ENCODE measurements around the gene MEGF6.

Gene MEGF6

DNA sequence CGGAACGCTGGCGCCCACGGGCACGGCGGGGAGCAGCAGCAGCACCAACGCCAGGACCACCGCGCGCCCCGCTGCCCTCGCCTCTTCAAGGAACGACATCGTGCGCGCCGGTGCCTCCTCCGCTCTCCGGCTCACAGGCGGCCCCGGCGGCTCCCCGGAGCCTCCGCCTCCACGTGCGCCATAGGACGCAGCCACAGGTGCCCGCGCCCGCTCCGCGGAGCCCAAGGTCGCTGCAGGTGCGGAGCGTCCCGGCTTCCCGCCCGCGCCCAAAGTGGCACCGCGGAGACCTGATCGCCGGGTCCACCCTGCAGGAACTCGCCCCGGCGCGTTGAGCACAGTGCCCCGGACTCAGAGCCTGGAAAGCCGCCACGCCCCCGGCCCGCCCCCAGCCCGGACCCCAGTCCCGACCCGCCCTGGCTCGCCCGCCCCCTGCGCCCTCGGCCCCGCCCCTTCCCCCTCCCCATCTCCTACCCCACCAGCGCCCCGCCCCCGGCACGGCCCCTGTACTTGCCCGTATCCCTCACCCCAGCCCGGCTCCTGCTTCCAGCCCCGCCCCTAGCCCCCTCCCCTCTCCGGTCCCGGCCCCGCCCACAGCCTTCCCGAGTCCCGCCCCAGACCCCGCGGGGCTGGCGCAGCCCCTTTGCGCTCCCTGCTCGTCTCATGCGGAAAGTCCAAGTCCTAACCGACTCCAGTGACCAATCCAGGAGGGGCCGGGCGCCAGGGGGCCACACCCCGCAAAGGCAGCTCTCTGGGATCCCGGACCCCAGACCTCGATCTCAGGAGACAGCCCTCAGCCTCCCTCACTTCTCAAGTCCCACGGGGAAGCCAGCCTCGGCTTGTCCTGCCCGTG lies at the start of gene MEGF6:
TSS of gene MEGF6 (minus strand) at position 339 of the 850 bp plus-strand sequence. CDS start at position 99, 240 bp downstream.
- no peak for FAIRE-seq
- no peak for DNase-seq (ENCODE audit: low spot score)

DNA sequence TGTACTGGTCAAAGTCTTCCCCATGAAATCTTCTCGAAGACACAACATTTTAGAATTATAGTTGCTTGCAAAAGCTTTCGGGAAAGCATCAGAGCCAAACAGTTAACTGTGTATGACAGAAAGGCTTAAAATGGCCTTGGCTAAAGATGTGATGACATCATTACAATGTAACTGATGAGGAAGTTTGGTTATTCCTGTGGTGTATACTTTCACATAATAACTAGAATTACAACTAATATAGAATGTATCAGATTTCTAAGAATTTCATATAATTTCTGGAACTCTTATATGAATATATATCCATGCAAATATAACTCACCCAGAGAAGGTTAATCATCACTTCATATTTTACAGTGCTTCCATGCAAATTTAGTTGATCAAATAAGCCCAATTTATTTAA lies 49.4 kb upstream of the MEGF6 start:
- FAIRE-seq, result no peak
- DNase-seq (ENCODE audit: low spot score), result no peak

DNA sequence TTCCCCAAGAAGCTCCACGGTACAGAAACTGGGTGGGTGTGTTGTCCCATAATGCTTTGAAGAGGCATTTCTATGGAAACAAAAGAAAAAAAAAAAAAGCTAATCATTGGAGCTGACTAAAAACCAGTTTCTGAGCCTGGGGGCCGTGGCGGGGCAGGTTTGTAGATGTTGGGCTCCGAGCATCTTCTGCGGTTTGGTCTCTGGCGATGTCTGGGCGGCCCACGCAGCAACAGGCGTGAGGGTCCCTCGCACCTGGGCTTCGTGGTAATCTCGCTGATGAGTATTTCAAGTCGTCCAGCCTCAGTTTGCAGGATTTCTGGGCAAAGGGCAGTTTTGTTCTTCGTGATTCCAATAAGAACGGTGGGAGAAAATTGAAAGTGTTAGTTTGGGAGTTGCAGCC lies 47.8 kb upstream of the MEGF6 start:
- FAIRE-seq (no peak), DNase-seq (ENCODE audit: low spot score) (no peak)

DNA sequence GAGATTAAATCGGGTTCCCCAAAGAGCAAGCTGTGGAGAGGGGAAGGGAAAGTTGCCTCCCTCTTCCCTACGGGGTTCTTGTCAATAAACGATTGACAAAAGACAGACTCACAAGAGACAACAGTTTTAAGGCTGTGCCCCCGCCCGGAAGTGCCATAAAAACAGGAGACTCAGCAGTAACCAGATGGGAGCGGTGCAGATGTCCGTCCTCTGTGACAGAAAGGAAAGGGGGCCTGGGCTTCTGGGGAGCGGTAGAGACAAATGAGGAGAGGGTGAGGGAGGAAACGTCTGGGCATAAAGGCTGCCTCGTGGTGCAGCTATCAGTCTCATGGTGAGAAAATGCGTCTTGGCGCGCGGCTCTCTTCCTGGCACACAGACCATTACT lies 46.9 kb upstream of the MEGF6 start:
- DNase-seq (ENCODE audit: low spot score) (no peak), FAIRE-seq (no peak)

GRCh38 chr1:3657578-3658230 lies 46.4 kb upstream of the MEGF6 start:
- FAIRE-seq (no peak), DNase-seq (ENCODE audit: low spot score) (no peak)

GRCh38 chr1:3657096-3657475 lies 45.8 kb upstream of the MEGF6 start:
- FAIRE-seq, result no peak
- DNase-seq (ENCODE audit: low spot score), result no peak

DNA sequence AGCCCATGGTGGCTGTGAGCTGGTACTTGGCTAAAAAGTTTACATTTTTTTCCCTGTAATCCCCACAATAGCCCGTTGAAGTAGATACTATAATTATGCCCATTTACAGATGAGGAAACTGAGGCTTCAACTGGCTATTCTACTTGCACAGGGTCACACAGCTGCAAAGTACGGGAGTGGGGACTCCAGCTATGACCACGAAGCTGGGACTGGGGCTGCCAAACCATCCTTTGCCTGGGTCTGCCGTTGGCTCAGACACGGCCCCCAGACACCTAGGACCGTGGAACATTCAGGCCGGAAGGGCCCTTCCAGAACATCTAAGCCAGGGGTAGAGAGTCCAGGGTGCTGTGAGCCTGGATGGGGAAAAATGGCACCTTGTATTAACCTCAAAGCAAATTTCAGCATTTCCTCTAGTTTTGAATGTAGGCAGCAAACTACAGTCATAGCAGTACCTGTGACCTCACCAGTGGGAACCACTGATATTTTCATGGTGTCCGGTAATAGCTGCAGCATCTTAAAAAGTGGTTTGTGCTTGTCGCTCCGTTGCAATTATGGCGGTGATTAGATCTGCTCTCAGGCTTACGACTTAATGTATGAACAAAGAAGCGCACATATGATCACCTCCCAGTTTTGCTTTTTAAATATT lies 45.3 kb upstream of the MEGF6 start:
- FAIRE-seq (no peak), DNase-seq (ENCODE audit: low spot score) (no peak)

GRCh38 chr1:3654549-3655281 lies 43.4 kb upstream of the MEGF6 start:
- DNase-seq (ENCODE audit: low spot score) (no peak), FAIRE-seq (no peak)

GRCh38 chr1:3653286-3653618 lies 41.9 kb upstream of the MEGF6 start:
- DNase-seq (ENCODE audit: low spot score), result no peak
- FAIRE-seq, result no peak

- DNase-seq (ENCODE audit: low spot score) (no peak), FAIRE-seq (no peak)
Observed at GRCh38 chr1:3652548-3653285, 41.4 kb upstream of the MEGF6 start.

GRCh38 chr1:3651930-3652547 lies 40.7 kb upstream of the MEGF6 start, which contains the start of gene TP73:
TP73 (plus strand) TSS chr1:3652516; CDS start chr1:3682366, 29,850 bp downstream.
- FAIRE-seq (no peak), DNase-seq (ENCODE audit: low spot score) (no peak)

DNA sequence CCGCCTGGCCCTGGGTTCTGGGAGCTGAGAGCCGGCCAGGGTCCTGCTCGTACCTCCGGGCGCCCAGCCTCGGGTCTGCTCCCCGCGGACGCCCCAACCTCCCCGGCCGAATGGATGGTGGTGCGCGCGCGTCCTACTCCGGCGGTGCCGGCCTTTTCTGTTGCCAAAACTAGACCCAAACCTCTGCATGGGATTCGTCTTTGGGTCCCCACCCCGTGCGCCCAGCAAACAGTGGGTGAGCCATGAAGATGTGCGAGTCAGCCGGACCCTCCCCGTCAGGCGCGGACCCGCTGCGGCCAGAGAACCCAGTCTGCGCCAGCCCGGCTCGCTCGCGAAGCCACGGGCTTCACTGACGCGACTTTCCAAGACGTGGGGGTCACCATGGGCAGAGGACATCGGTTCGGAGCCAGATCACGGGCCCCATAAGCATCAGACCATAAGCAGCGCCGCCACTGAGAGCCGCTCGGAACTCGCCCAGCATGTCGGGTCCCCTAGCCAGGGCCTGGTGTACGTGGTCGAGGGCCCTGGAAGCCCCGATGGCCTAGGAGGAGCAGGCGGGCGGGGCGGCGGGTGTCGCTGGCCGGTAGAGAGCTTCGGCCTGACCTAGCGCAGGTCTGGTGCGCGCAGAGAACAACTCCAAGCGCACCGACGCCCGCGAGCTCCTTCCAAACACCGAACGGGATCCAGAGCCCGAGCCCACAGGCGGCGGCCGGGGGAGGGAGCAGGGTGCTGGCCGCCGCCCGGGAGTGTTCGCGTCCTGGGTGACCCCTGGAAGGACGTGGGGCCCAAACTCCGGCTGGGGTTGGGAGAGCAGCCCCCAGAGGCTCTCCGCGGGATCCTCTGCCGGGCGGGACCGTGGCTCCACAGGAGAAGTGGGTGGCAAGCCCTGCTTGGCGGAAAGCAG lies 40.0 kb upstream of the MEGF6 start:
- DNase-seq (ENCODE audit: low spot score), result no peak
- FAIRE-seq, result no peak

- FAIRE-seq, result no peak
- no peak for DNase-seq (ENCODE audit: low spot score)
Observed at GRCh38 chr1:3650248-3651025, 39.1 kb upstream of the MEGF6 start.

GRCh38 chr1:3649342-3650247 lies 38.3 kb upstream of the MEGF6 start, which contains the start of gene WRAP73:
WRAP73 (minus strand) TSS chr1:3650103; CDS start chr1:3649999, 104 bp downstream.
- peak; percentile 74 for DNase-seq (ENCODE audit: low spot score)
- FAIRE-seq, result peak; percentile 14

DNA sequence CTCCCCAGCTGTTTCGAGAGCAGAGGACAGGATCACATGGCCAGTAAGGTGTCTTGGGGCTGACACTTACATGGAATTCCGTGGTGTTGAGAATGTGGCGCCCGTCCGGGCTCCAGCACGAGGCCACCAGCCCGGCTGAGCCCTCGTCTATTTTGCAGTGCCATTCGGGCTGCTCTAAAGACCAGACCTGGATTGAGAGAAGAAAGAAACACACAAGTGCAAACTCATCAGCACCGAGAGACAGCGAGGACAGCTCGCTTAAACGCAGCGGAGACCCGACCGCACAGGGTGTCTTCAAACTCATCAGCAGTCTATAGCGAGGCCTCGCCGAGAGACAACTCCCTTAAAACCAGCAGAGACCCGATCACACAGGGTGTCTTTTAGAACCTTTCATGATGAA lies 35.3 kb upstream of the MEGF6 start:
- FAIRE-seq, result no peak

GRCh38 chr1:3645666-3646355 lies 34.5 kb upstream of the MEGF6 start:
- DNase-seq (ENCODE audit: low spot score) (no peak), FAIRE-seq (no peak)

More for the DNA sequence above, 35.3 kb upstream of the MEGF6 start:
- no peak for DNase-seq (ENCODE audit: low spot score)

GRCh38 chr1:3645247-3645646 lies 33.9 kb upstream of the MEGF6 start:
- no peak for DNase-seq (ENCODE audit: low spot score)
- FAIRE-seq, result no peak

All from RCC 7860 (cell line).